HepG2 (cell line): Measurements from ENCODE around the gene ZNF483. TPM values are rescaled to one million over a fixed set of nuclear protein-coding genes. Genes with fewer than 3 reads are reported as not detected.

Experiments
- ATAC-seq: fragments of 200-7000 bp; cut with Tn5 transposase; 3 replicates; pipeline ENCODE4 v1.9.1; 2020; ENCODE audit warnings: mild to moderate bottlenecking, moderate library complexity
- BruUV-seq: library from RNA; stranded (reverse); fragments of 400-500 nt; replicated peaks from 2 replicates; lab custom pipeline; 2021; lab: Mats Ljungman, UMichigan
- CTCF ChIA-PET: fragments of 300-600 bp; formaldehyde crosslinking; extraction: SDS; loops from one replicate; lab custom pipeline; 2021; ENCODE audit warnings: low total read pairs, inconsistent platforms, low intra/inter-chr PET ratio; lab: Yijun Ruan, JAX
- POLR2A ChIA-PET: fragments of 350-600 bp; sonication (Branson Sonifier 250); formaldehyde crosslinking; loops from one replicate; lab custom pipeline; 2020; ENCODE audit warnings: antibody characterized with exemption, inconsistent platforms; lab: Yijun Ruan, JAX
- DNase-seq: peaks from one replicate; pipeline ENCODE4 v3.0.0-alpha.2; 2015; ENCODE audit warnings: low spot score
- FAIRE-seq: peaks from 3 replicates; lab custom pipeline; 2011; peaks lifted over from hg19 to GRCh38; lab: Jason Lieb, UNC
- H2AFZ ChIP-seq: one replicate; pipeline ENCODE4 v1.6.1; 2011; ENCODE audit warnings: low read length, inconsistent platforms
- H3K27ac ChIP-seq: fragments of 300-600 bp; 3 replicates; pipeline ENCODE4 v1.8.0; 2011; ENCODE audit warnings: mixed run types, mild to moderate bottlenecking, mixed read lengths, low read length, inconsistent platforms; ENCODE audit not compliant: insufficient read depth; ENCODE audit errors: extremely low read length
- H3K27me3 ChIP-seq, 2 experiments: fragments of 200-600 bp in 1 of 2; 2 replicates in 1 of 2; 3 replicates in 1 of 2; pipeline versions ENCODE4 v1.6.0 to v1.8.0; 2011; ENCODE audit warnings: low read length in 2 of 2, mild to moderate bottlenecking in 2 of 2, moderate library complexity in 2 of 2, inconsistent platforms in 1 of 2; ENCODE audit not compliant: insufficient read depth in 2 of 2, control insufficient read depth in 1 of 2
- H3K36me3 ChIP-seq, 2 experiments: fragments of 200-600 bp in 1 of 2; replicated peaks in 1 of 2; 2 replicates in 1 of 2; 3 replicates in 1 of 2; pipeline versions ENCODE4 v1.5.1 to v1.8.0; 2011; ENCODE audit warnings: low read length in 2 of 2, inconsistent platforms in 1 of 2; ENCODE audit not compliant: insufficient read depth in 2 of 2, control insufficient read depth in 1 of 2
- H3K4me1 ChIP-seq: 2 replicates; pipeline ENCODE4 v1.5.1; 2012; ENCODE audit warnings: low read length, inconsistent platforms; ENCODE audit not compliant: insufficient read depth
- H3K4me2 ChIP-seq: 2 replicates; pipeline ENCODE4 v1.6.0; 2011; ENCODE audit warnings: low read depth, low read length, inconsistent platforms
- H3K4me3 ChIP-seq, 3 experiments: fragments of 200-600 bp in 1 of 3; sonication (generic), shearing (Covaris generic) in 1 of 3; replicated peaks in 1 of 3; 2 replicates each; pipeline ENCODE4 v1.5.1; 2011 to 2016; ENCODE audit warnings: low read length in 3 of 3, inconsistent platforms in 2 of 3, low read depth in 2 of 3, mild to moderate bottlenecking in 2 of 3, control low read depth in 1 of 3, mixed read lengths in 1 of 3; ENCODE audit not compliant: insufficient read depth in 1 of 3
- H3K79me2 ChIP-seq: one replicate; pipeline ENCODE4 v1.6.1; 2011; ENCODE audit warnings: low read length, inconsistent platforms; ENCODE audit not compliant: insufficient read depth
- H3K9ac ChIP-seq: 2 replicates; pipeline ENCODE4 v1.6.0; 2011; ENCODE audit warnings: mild to moderate bottlenecking, low read depth, low read length, inconsistent platforms; ENCODE audit not compliant: insufficient read depth
- H3K9me3 ChIP-seq: 2 replicates; pipeline ENCODE4 v1.5.1; 2012; ENCODE audit warnings: mild to moderate bottlenecking, low read length
- H4K20me1 ChIP-seq: 2 replicates; pipeline ENCODE4 v1.6.0; 2011; ENCODE audit warnings: inconsistent platforms, mild to moderate bottlenecking, low read length, moderate library complexity; ENCODE audit not compliant: insufficient read depth
- BCL6 ChIP-seq: IDR thresholded peaks from 2 replicates; pipeline ENCODE4 v1.6.1; 2016; ENCODE audit warnings: missing genetic modification reagents, missing compliant biosample characterization
- CEBPB ChIP-seq: IDR thresholded peaks from 2 replicates; pipeline ENCODE4 v1.6.1; 2011; ENCODE audit warnings: low read depth, low read length, improper control_type of control experiment, borderline replicate concordance
- CEBPG ChIP-seq: IDR thresholded peaks from 2 replicates; pipeline ENCODE4 v1.6.1; 2016
- CHD2 ChIP-seq: IDR thresholded peaks from 2 replicates; pipeline ENCODE4 v1.6.1; 2011; ENCODE audit warnings: low read depth, low read length, improper control_type of control experiment
- EP300 ChIP-seq, 3 experiments: sonication (generic) in 1 of 3; formaldehyde crosslinking in 1 of 3; IDR thresholded peaks; 2 replicates each; pipeline versions ENCODE4 v1.5.1 to v1.6.1; 2011 to 2020; ENCODE audit warnings: low read depth in 2 of 3, low read length in 2 of 3, borderline replicate concordance in 1 of 3, improper control_type of control experiment in 1 of 3, mild to moderate bottlenecking in 1 of 3, missing genetic modification reagents in 1 of 3, moderate library complexity in 1 of 3
- GFI1 ChIP-seq: sonication (generic); formaldehyde crosslinking; IDR thresholded peaks from 2 replicates; pipeline ENCODE4 v1.5.0; 2020; ENCODE audit warnings: missing genetic modification reagents, mild to moderate bottlenecking, borderline replicate concordance
- KDM1A ChIP-seq: IDR thresholded peaks from 2 replicates; pipeline ENCODE4 v1.6.1; 2016; ENCODE audit warnings: missing compliant biosample characterization
- MBNL3 ChIP-seq: fragments of 250-450 bp; sonication (Bioruptor Pico); conservative IDR thresholded peaks from 2 replicates; pipeline ENCODE4 v1.8.0; 2022; ENCODE audit warnings: mild to moderate bottlenecking, inconsistent platforms
- SAP130 ChIP-seq: IDR thresholded peaks from 2 replicates; pipeline ENCODE4 v1.6.1; 2016; ENCODE audit warnings: low read depth
- SMC3 ChIP-seq: IDR thresholded peaks from 2 replicates; pipeline ENCODE4 v1.6.1; 2011; ENCODE audit warnings: low read length, improper control_type of control experiment
- TEAD3 ChIP-seq: optimal IDR thresholded peaks from 2 replicates; pipeline ENCODE3; 2016; ENCODE audit warnings: borderline replicate concordance
- ZBTB7A ChIP-seq: sonication (generic); formaldehyde crosslinking; IDR thresholded peaks from 2 replicates; pipeline ENCODE4 v1.8.0; 2022; ENCODE audit warnings: mild to moderate bottlenecking, missing genetic modification reagents
- ZNF124 ChIP-seq: sonication (generic); formaldehyde crosslinking; IDR thresholded peaks from 2 replicates; pipeline ENCODE4 v1.4.0; 2020; ENCODE audit warnings: missing genetic modification reagents
- ZNF34 ChIP-seq: sonication (generic); formaldehyde crosslinking; IDR thresholded peaks from 2 replicates; pipeline ENCODE4 v1.4.0; 2020; ENCODE audit warnings: mild to moderate bottlenecking, missing genetic modification reagents, borderline replicate concordance
- ZNF574 ChIP-seq: sonication (generic); formaldehyde crosslinking; IDR thresholded peaks from 2 replicates; pipeline ENCODE4 v1.4.0; 2020; ENCODE audit warnings: missing genetic modification reagents
- ZNF772 ChIP-seq: sonication (generic); formaldehyde crosslinking; IDR thresholded peaks from 2 replicates; pipeline ENCODE4 v1.5.0; 2020; ENCODE audit warnings: mild to moderate bottlenecking, missing genetic modification reagents
- ZNF792 ChIP-seq: IDR thresholded peaks from 2 replicates; pipeline ENCODE4 v1.6.1; 2016
- WGBS: methylation state at CpG from one replicate; pipeline ENCODE4 v1.1.6; 2017; ENCODE audit warnings: low lambda C conversion rate; 5-methylcytosine and 5-hydroxymethylcytosine counted together
- in situ Hi-C: cut with HindIII; loops from 2 replicates; pipeline ENCODE4 v1.10.0; 2017; ENCODE audit warnings: low pct_unique_long_range_greater_than_20kb; ENCODE audit not compliant: extremely low pct_ligation_motif_present
- intact Hi-C: fragments of 100-400 bp; cut with micrococcal nuclease; formaldehyde crosslinking; loops from one replicate; pipeline ENCODE4 v1.10.0; 2022; ENCODE audit not compliant: unreplicated experiment
- polyA plus RNA-seq, 8 experiments: library from polyadenylated mRNA; depleted of rRNA in 3 of 8; stranded (reverse) in 7 of 8; unstranded in 1 of 8; fragments of >200 nt; fragmentation: Illumina TruSeq in 4 of 8; extraction: Trizol in 4 of 8; gene quantifications; 2 replicates each; pipeline versions ENCODE4 v1.2.1 to v1.2.3, GENCODE V29; 2011 to 2016; ENCODE audit warnings: low read depth in 4 of 8, missing spikeins in 1 of 8, mixed read lengths in 1 of 8; ENCODE audit not compliant: insufficient read depth in 1 of 8
- total RNA-seq, 5 experiments: library from RNA; depleted of rRNA; stranded (reverse); fragments of >200 nt; fragmentation: Illumina TruSeq; extraction: Trizol; gene quantifications; 2 replicates each; pipeline ENCODE4 v1.2.3, GENCODE V29; 2016; ENCODE audit warnings: low read depth in 1 of 5
- TF ChIP-seq, protein P1 (sequence below): sonication (generic); formaldehyde crosslinking; IDR thresholded peaks from 2 replicates; pipeline ENCODE4 v1.4.0; 2020; ENCODE audit warnings: low read depth, missing genetic modification reagents

Gene ZNF483
- total and polyA plus RNA-seq, 2 of the 13 experiments (the other 11 are each of a cell fraction or from before 2014, with no cell fraction given), result 2.0 to 9.5 TPM

DNA sequence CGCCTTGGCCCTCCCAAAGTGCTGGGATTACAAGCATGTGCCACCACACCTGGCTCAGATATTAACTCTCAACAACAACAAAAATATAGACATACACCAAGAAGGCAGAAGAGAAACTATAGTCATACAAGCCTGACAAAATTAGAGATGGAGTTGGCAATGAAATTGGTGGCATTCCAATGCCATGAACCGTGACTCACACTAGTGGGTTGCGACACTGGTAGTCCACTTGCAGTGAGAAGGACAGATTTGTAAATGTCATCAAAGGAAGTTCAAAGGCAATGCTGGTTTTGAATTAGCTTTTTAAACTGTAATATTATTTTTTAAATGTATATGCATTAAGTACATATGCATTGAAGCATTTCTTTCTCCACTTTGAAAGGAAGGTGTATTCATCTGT, 97.6 kb downstream of the ZNF483 start:
- DNase-seq, result peak; percentile 68
- peak; percentile 36 for ATAC-seq
- Histone ChIP-seq H3K79me2 (no peaks in the 10 kb centered on the region), H2AFZ (no peak overlapping the region), H3K27ac (no peak overlapping the region), H3K9ac (no peak overlapping the region), H3K36me3 (no peaks in the 10 kb centered on the region), H4K20me1 (no peaks in the 10 kb centered on the region), H3K4me2 (no peak overlapping the region), H3K9me3 (no peaks in the 10 kb centered on the region), H3K4me3 (no peak overlapping the region), H3K4me1 (peaks cover 11% of the 10 kb centered on the region), H3K27me3 (no peaks in the 10 kb centered on the region)
- intact Hi-C loops, result no loop called here
- FAIRE-seq, result no peak
- BruUV-seq, result no TSS peak
- 15% methylated on average over 3 of the region's 3 CpGs for WGBS
- POLR2A ChIA-PET, result interaction anchor here (0.7 kb wide), 1 partner anchor 24 kb away, joined by 3 read pairs; no protein-coding TSS in a partner anchor
- CTCF ChIA-PET, result interaction anchor here (0.9 to 2.1 kb wide), 2 partner anchors 25 kb away, joined by 3 to 27 read pairs; no protein-coding TSS in a partner anchor
- in situ Hi-C loops, result no loop called here
- no peak for TF ChIP-seq CHD2
- TF ChIP-seq ZBTB7A, result no peak
- TF ChIP-seq CEBPB, result peak; percentile 93
- no peak for TF ChIP-seq ZNF792 (CRISPR knock-in tag)
- TF ChIP-seq ZNF34, result no peak
- peak; percentile 4; the same call in 1 of the 2 replicates for TF ChIP-seq SMC3
- TF ChIP-seq CEBPG (CRISPR knock-in tag), result peak; percentile 61
- TF ChIP-seq BCL6 (CRISPR knock-in tag), result 0 out of 2 replicates have a peak, but pooled peaks have one; percentile 13
- TF ChIP-seq ZNF772 (CRISPR knock-in tag), result no peak
- no peak for TF ChIP-seq MBNL3 (CRISPR knock-in tag)
- TF ChIP-seq ZNF124 (CRISPR knock-in tag), result no peak
- TF ChIP-seq KDM1A (CRISPR knock-in tag), result peak; percentile 33; the same call in 1 of the 2 replicates
- TF ChIP-seq SAP130 (CRISPR knock-in tag), result no peak
- peak; percentile 80 for TF ChIP-seq GFI1 (CRISPR knock-in tag)
- TF ChIP-seq ZNF574 (CRISPR knock-in tag), result no peak
- TF ChIP-seq, protein P1, sequence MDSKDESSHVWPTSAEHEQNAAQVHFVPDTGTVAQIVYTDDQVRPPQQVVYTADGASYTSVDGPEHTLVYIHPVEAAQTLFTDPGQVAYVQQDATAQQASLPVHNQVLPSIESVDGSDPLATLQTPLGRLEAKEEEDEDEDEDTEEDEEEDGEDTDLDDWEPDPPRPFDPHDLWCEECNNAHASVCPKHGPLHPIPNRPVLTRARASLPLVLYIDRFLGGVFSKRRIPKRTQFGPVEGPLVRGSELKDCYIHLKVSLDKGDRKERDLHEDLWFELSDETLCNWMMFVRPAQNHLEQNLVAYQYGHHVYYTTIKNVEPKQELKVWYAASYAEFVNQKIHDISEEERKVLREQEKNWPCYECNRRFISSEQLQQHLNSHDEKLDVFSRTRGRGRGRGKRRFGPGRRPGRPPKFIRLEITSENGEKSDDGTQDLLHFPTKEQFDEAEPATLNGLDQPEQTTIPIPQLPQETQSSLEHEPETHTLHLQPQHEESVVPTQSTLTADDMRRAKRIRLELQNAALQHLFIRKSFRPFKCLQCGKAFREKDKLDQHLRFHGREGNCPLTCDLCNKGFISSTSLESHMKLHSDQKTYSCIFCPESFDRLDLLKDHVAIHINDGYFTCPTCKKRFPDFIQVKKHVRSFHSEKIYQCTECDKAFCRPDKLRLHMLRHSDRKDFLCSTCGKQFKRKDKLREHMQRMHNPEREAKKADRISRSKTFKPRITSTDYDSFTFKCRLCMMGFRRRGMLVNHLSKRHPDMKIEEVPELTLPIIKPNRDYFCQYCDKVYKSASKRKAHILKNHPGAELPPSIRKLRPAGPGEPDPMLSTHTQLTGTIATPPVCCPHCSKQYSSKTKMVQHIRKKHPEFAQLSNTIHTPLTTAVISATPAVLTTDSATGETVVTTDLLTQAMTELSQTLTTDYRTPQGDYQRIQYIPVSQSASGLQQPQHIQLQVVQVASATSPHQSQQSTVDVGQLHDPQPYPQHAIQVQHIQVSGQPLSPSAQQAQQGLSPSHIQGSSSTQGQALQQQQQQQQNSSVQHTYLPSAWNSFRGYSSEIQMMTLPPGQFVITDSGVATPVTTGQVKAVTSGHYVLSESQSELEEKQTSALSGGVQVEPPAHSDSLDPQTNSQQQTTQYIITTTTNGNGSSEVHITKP (CRISPR knock-in tag), result no peak
- TF ChIP-seq TEAD3, result peak; percentile 66
- TF ChIP-seq EP300 (IDR thresholded peaks at IDR 0.05; ENCODE audit: low read depth in 2 of 2, low read length in 2 of 2), result 0 out of 4 replicates have a peak, but pooled peaks of 1 of the 2 experiments have one; percentile 12
- no peak for TF ChIP-seq EP300 (CRISPR knock-in tag; IDR thresholded peaks at IDR 0.05; ENCODE audit: borderline replicate concordance)
